ENCODE measurements around the gene CBLIF.

Gene CBLIF

GRCh38 chr11:59782080-59782479 lies 63.2 kb downstream of the CBLIF start:
- no peak for TF ChIP-seq FOXP2 (optimal IDR thresholded peaks at IDR 0.05; ENCODE audit: borderline replicate concordance, extremely low read depth, extremely low read length, insufficient read depth)
- TF ChIP-seq, protein P1, sequence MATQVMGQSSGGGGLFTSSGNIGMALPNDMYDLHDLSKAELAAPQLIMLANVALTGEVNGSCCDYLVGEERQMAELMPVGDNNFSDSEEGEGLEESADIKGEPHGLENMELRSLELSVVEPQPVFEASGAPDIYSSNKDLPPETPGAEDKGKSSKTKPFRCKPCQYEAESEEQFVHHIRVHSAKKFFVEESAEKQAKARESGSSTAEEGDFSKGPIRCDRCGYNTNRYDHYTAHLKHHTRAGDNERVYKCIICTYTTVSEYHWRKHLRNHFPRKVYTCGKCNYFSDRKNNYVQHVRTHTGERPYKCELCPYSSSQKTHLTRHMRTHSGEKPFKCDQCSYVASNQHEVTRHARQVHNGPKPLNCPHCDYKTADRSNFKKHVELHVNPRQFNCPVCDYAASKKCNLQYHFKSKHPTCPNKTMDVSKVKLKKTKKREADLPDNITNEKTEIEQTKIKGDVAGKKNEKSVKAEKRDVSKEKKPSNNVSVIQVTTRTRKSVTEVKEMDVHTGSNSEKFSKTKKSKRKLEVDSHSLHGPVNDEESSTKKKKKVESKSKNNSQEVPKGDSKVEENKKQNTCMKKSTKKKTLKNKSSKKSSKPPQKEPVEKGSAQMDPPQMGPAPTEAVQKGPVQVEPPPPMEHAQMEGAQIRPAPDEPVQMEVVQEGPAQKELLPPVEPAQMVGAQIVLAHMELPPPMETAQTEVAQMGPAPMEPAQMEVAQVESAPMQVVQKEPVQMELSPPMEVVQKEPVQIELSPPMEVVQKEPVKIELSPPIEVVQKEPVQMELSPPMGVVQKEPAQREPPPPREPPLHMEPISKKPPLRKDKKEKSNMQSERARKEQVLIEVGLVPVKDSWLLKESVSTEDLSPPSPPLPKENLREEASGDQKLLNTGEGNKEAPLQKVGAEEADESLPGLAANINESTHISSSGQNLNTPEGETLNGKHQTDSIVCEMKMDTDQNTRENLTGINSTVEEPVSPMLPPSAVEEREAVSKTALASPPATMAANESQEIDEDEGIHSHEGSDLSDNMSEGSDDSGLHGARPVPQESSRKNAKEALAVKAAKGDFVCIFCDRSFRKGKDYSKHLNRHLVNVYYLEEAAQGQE (IDR thresholded peaks at IDR 0.05; ENCODE audit: insufficient read depth in 1 of 2, low read depth in 2 of 2, low read length in 2 of 2), result no peak
- TF ChIP-seq TAF1 (IDR thresholded peaks at IDR 0.05; ENCODE audit: borderline replicate concordance, insufficient read depth, low read length), result no peak
- TF ChIP-seq POLR2AphosphoS5 (IDR thresholded peaks at IDR 0.05; ENCODE audit: low read depth, low read length), result no peak
- no peak for TF ChIP-seq SIN3A (IDR thresholded peaks at IDR 0.05; ENCODE audit: borderline replicate concordance, insufficient read depth, low read length)

DNA sequence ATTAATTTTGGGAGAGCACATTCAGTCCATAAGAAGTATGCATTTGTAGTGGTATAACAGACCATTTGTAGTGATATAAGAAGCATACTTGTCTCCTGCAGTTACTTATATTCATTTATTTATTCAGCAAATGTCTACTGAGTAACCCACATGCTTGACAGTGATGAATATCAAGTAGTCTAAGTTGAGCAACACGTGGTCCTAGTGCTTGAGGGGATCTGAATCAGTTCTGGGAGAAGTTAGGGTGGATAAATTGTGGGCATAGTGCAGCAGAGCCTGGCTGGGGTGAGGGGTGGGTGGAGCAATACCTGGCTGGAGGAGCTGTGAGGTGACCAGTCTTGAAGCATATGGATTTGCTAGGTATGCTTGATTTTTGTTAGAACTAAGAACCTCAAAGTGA lies 65.8 kb downstream of the CBLIF start:
- TF ChIP-seq TAF1 (IDR thresholded peaks at IDR 0.05; ENCODE audit: borderline replicate concordance, insufficient read depth, low read length) (no peak), SIN3A (IDR thresholded peaks at IDR 0.05; ENCODE audit: borderline replicate concordance, insufficient read depth, low read length) (no peak), POLR2AphosphoS5 (IDR thresholded peaks at IDR 0.05; ENCODE audit: low read depth, low read length) (no peak), FOXP2 (optimal IDR thresholded peaks at IDR 0.05; ENCODE audit: borderline replicate concordance, extremely low read depth, extremely low read length, insufficient read depth) (no peak)
- TF ChIP-seq, protein P1 (IDR thresholded peaks at IDR 0.05; ENCODE audit: insufficient read depth in 1 of 2, low read depth in 2 of 2, low read length in 2 of 2), result no peak
